ENCODE data around the gene RTN4RL2. TPM values are rescaled to one million over a fixed set of nuclear protein-coding genes. Genes with fewer than 3 reads are reported as not detected.

The RTN4RL2 gene
- polyA plus RNA-seq, 3 donors, result 0.40 to 0.53 (median 0.44) TPM

GRCh38 chr11:57464539-57465181 lies 4.3 kb downstream of the RTN4RL2 start:
- Histone ChIP-seq H2AFZ (ENCODE audit: insufficient read depth, low read depth, low read length, poor library complexity, severe bottlenecking) (no peak overlapping the region), H3K79me2 (ENCODE audit: insufficient read depth, low read length) (no peaks in the 10 kb centered on the region), H3K4me3 (replicated peaks in 1 of 3; ENCODE audit: low read depth in 2 of 3, low read length in 3 of 3) (no peak overlapping the region), H3K9ac (ENCODE audit: insufficient read depth, low read length, poor library complexity, severe bottlenecking) (no peak overlapping the region), H3K9me3 (replicated peaks in 1 of 2; ENCODE audit: control insufficient read depth in 1 of 2, insufficient read depth in 1 of 2, low read length in 2 of 2) (no peaks in the 10 kb centered on the region), H4K20me1 (ENCODE audit: insufficient read depth, low read length) (no peaks in the 10 kb centered on the region), H3K27ac (ENCODE audit: low read depth in 1 of 2, low read length in 2 of 2) (no peak overlapping the region), H3K27me3 (ENCODE audit: control insufficient read depth in 2 of 2, insufficient read depth in 2 of 2, low read length in 2 of 2) (peaks cover 9 to 26% of the 10 kb centered on the region in 2 donors), H3K4me2 (replicated peaks; ENCODE audit: extremely low read depth, low read length, poor library complexity, severe bottlenecking) (no peak overlapping the region), H3K36me3 (replicated peaks in 1 of 2; ENCODE audit: control insufficient read depth in 1 of 2, insufficient read depth in 2 of 2, low read length in 2 of 2) (no peaks in the 10 kb centered on the region), H3K4me1 (ENCODE audit: control insufficient read depth in 1 of 2, insufficient read depth in 2 of 2, low read length in 2 of 2) (peaks cover 20% of the 10 kb centered on the region in 2 donors)
- Mint-ChIP-seq H3K36me3 (peaks cover 10 to 13% of the 10 kb centered on the region in 2 donors), H3K27me3 (ENCODE audit: low read depth in 3 of 3) (peaks cover 17 to 34% (median 33%) of the 10 kb centered on the region in 3 donors), H3K27ac (peak overlapping the region in 1 of 7 donors; percentile 14), H3K4me3 (no peak overlapping the region), H3K9me3 (peaks cover 0 to 12% (median 4%) of the 10 kb centered on the region in 7 donors), H3K4me1 (peaks cover 23% of the 10 kb centered on the region)
- intact Hi-C loops (cut with micrococcal nuclease), result no loop called here
- WGBS (ENCODE audit: insufficient coverage), result 52% methylated on average over 18 of the region's 30 CpGs
- peak in 2 of 3 donors; percentile 34 to 66 for DNase-seq
- TF ChIP-seq CTCF (IDR thresholded peaks at IDR 0.05), result no peak

- peaks cover 4 to 8% of the 10 kb centered on the region in 2 donors for H3K4me1 ChIP-seq (ENCODE audit: control insufficient read depth in 1 of 2, insufficient read depth in 2 of 2, low read length in 2 of 2)
- no peak overlapping the region for H3K9ac ChIP-seq (ENCODE audit: insufficient read depth, low read length, poor library complexity, severe bottlenecking)
- 29% methylated on average over 3 of the region's 4 CpGs for WGBS (ENCODE audit: insufficient coverage)
- H3K4me2 ChIP-seq (replicated peaks; ENCODE audit: extremely low read depth, low read length, poor library complexity, severe bottlenecking), result no peak overlapping the region
- Mint-ChIP-seq H3K4me3 (no peak overlapping the region), H3K9me3 (peaks cover 0 to under 1% (median under 1%) of the 10 kb centered on the region in 7 donors), H3K4me1 (peaks cover 10% of the 10 kb centered on the region), H3K27ac (no peak overlapping the region), H3K27me3 (ENCODE audit: low read depth in 3 of 3) (peaks cover 4 to 21% (median 15%) of the 10 kb centered on the region in 3 donors), H3K36me3 (peaks cover 7 to 16% of the 10 kb centered on the region in 2 donors)
- H2AFZ ChIP-seq (ENCODE audit: insufficient read depth, low read depth, low read length, poor library complexity, severe bottlenecking), result no peak overlapping the region
- H3K9me3 ChIP-seq (replicated peaks in 1 of 2; ENCODE audit: control insufficient read depth in 1 of 2, insufficient read depth in 1 of 2, low read length in 2 of 2), result no peaks in the 10 kb centered on the region
- H3K27ac ChIP-seq (ENCODE audit: low read depth in 1 of 2, low read length in 2 of 2), result no peak overlapping the region
- no peak for DNase-seq
- no peaks in the 10 kb centered on the region for H4K20me1 ChIP-seq (ENCODE audit: insufficient read depth, low read length)
- peaks cover under 1 to 8% of the 10 kb centered on the region in 2 donors for H3K27me3 ChIP-seq (ENCODE audit: control insufficient read depth in 2 of 2, insufficient read depth in 2 of 2, low read length in 2 of 2)
- no peaks in the 10 kb centered on the region for H3K79me2 ChIP-seq (ENCODE audit: insufficient read depth, low read length)
- no peaks in the 10 kb centered on the region for H3K36me3 ChIP-seq (replicated peaks in 1 of 2; ENCODE audit: control insufficient read depth in 1 of 2, insufficient read depth in 2 of 2, low read length in 2 of 2)
- intact Hi-C loops (cut with micrococcal nuclease), result no loop called here
- H3K4me3 ChIP-seq (replicated peaks in 1 of 3; ENCODE audit: low read depth in 2 of 3, low read length in 3 of 3), result no peak overlapping the region
- TF ChIP-seq CTCF (IDR thresholded peaks at IDR 0.05), result no peak
Measured at GRCh38 chr11:57466680-57467079, 6.4 kb downstream of the RTN4RL2 start.

Measured in CD14-positive monocyte (primary cell).